ENCODE data around the gene CLIP3.

The CLIP3 gene

DNA sequence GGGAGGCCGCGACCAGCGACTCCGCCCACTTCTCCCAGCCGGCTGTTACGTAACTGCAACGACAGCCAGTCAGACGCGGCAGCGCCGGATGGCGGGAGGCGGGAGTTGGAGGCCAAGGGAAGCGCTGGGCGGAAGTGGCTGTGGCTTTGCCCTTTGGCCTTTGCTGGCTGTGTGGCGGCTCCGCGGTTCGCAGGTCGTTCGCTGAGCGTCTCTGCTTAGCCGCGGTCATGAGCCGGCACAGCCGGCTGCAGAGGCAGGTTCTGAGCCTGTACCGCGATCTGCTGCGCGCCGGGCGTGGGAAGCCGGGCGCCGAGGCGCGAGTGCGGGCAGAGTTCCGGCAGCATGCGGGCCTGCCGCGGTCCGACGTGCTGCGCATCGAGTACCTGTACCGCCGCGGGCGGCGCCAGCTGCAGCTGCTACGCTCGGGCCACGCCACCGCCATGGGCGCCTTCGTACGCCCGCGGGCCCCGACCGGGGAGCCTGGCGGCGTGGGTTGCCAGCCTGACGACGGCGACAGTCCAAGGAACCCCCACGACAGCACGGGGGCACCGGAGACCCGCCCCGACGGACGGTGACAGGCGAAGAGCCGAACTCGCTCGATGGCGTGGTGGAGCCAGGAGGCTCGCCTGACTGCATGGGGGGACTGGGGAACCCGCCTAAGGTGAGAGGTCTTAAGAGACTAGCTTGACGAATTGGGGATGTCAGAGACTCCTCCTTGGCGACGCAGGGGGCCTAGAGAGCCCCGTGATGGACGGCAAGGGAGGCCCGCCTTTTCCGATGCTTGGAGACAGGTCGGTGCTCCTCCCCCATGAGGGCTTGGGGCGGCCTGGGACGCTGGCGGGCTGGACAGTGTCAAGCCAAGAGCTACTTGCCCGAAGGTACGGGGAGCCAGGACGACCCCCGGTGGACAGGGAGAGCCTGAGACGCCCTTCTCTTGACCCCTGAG, 37.4 kb downstream of the CLIP3 start, which contains the start of gene SDHAF1:
Gene SDHAF1, plus strand, starts transcription at position 141 of the 946 bp plus-strand sequence. Its CDS starts 87 bp downstream, at position 228.
- Histone ChIP-seq H3K27me3 (ENCODE audit: insufficient read depth, low read depth, severe bottlenecking) (no peaks in the 10 kb centered on the region), H3K36me3 (peaks cover 20% of the 10 kb centered on the region), H3K9me3 (ENCODE audit: severe bottlenecking) (no peaks in the 10 kb centered on the region), H3K4me3 (ENCODE audit: low read depth, low read length) (peak within 1 kb of the TSS; percentile 54), H3K27ac (peak within 1 kb of the TSS; percentile 83)
- TF ChIP-seq, protein P1, sequence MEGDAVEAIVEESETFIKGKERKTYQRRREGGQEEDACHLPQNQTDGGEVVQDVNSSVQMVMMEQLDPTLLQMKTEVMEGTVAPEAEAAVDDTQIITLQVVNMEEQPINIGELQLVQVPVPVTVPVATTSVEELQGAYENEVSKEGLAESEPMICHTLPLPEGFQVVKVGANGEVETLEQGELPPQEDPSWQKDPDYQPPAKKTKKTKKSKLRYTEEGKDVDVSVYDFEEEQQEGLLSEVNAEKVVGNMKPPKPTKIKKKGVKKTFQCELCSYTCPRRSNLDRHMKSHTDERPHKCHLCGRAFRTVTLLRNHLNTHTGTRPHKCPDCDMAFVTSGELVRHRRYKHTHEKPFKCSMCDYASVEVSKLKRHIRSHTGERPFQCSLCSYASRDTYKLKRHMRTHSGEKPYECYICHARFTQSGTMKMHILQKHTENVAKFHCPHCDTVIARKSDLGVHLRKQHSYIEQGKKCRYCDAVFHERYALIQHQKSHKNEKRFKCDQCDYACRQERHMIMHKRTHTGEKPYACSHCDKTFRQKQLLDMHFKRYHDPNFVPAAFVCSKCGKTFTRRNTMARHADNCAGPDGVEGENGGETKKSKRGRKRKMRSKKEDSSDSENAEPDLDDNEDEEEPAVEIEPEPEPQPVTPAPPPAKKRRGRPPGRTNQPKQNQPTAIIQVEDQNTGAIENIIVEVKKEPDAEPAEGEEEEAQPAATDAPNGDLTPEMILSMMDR (IDR thresholded peaks at IDR 0.05; ENCODE audit: low read depth, low read length): no peak
- DNase-seq: peak; percentile 96

- TF ChIP-seq, protein P1 (IDR thresholded peaks at IDR 0.05; ENCODE audit: low read depth, low read length): peak; percentile 29; the same call in 1 of the 2 replicates
These were observed 38.6 kb downstream of the CLIP3 start for GRCh38 chr19:35993923-35994598.

GRCh38 chr19:35992907-35993765, 39.5 kb downstream of the CLIP3 start:
- Histone ChIP-seq H3K9me3 (ENCODE audit: severe bottlenecking) (no peaks in the 10 kb centered on the region), H3K27ac (no peak overlapping the region), H3K27me3 (ENCODE audit: insufficient read depth, low read depth, severe bottlenecking) (no peaks in the 10 kb centered on the region), H3K4me3 (ENCODE audit: low read depth, low read length) (no peak overlapping the region), H3K36me3 (peaks cover 13% of the 10 kb centered on the region)
- DNase-seq: no peak
- TF ChIP-seq, protein P1 (IDR thresholded peaks at IDR 0.05; ENCODE audit: low read depth, low read length): no peak

More at GRCh38 chr19:35993923-35994598, 38.6 kb downstream of the CLIP3 start:
- DNase-seq: no peak
- Histone ChIP-seq H3K27ac (peak overlapping the region; percentile 83; the same call in 1 of the 2 replicates), H3K4me3 (ENCODE audit: low read depth, low read length) (no peak overlapping the region), H3K9me3 (ENCODE audit: severe bottlenecking) (no peaks in the 10 kb centered on the region), H3K27me3 (ENCODE audit: insufficient read depth, low read depth, severe bottlenecking) (no peaks in the 10 kb centered on the region), H3K36me3 (peaks cover 20% of the 10 kb centered on the region)

DNA sequence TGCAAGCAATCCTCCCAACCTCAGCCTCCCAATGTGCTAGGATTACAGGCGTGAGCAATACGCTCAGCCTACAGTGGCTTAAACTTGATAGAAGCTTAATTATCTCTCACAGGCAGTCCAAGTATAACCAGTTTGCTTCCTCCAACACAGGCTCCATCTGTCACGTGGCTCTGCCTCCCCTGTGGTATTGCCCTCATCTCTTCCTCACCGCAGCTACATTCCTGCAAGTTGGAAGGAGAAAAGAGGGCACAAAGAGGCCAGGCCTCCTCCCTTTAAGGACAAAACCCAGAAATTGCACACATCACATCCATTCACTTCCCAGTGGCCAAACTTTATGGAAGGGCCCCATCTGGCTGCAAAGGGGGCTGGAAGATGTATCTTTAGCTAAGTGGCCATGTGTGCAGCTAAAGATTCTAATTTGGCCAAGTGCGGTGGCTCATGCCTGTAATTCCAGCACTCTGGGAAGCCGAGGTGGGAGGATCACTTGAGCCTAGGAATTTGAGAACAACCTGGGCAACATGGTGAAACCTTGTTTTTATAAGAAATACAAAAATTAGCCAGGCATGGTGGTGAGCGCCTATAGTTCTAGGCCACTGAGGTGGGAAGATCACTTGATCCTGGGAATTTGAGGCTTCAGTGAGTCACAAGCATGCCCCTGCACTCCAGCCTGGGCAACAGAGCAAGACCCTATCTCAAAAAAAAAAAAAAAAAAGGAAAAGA, 40.8 kb downstream of the CLIP3 start:
- Histone ChIP-seq H3K36me3 (peaks cover 3% of the 10 kb centered on the region), H3K9me3 (ENCODE audit: severe bottlenecking) (no peaks in the 10 kb centered on the region), H3K27ac (peak overlapping the region; percentile 23; the same call in 1 of the 2 replicates), H3K4me3 (ENCODE audit: low read depth, low read length) (no peak overlapping the region), H3K27me3 (ENCODE audit: insufficient read depth, low read depth, severe bottlenecking) (no peaks in the 10 kb centered on the region)
- TF ChIP-seq, protein P1 (IDR thresholded peaks at IDR 0.05; ENCODE audit: low read depth, low read length): no peak
- peak; percentile 70 for DNase-seq

All from WERI-Rb-1 (cell line).